GM12875 (cell line): ENCODE results near the gene ZNF570.

Experiments
- H3K4me3 ChIP-seq: one replicate; pipeline ENCODE4 v1.5.1; 2011; ENCODE audit warnings: low read depth, low read length, control low read depth
- CTCF ChIP-seq: IDR thresholded peaks from 2 replicates; pipeline ENCODE4 v1.5.1; 2011; ENCODE audit warnings: low read depth, mild to moderate bottlenecking, control low read depth, inconsistent platforms, low read length, moderate library complexity, borderline replicate concordance; ENCODE audit not compliant: insufficient read depth

Gene ZNF570

GRCh38 chr19:37511186-37511585 lies 42.0 kb downstream of the ZNF570 start:
- no peak overlapping the region for H3K4me3 ChIP-seq
- no peak for TF ChIP-seq CTCF

GRCh38 chr19:37511821-37512220 lies 42.7 kb downstream of the ZNF570 start:
- TF ChIP-seq CTCF: no peak

GRCh38 chr19:37513397-37513796 lies 44.2 kb downstream of the ZNF570 start:
- H3K4me3 ChIP-seq: no peak overlapping the region
- no peak for TF ChIP-seq CTCF

More at GRCh38 chr19:37511821-37512220, 42.7 kb downstream of the ZNF570 start:
- no peak overlapping the region for H3K4me3 ChIP-seq

GRCh38 chr19:37519890-37520289 lies 50.7 kb downstream of the ZNF570 start:
- no peak for TF ChIP-seq CTCF
- H3K4me3 ChIP-seq: no peak overlapping the region

GRCh38 chr19:37537391-37537947 lies 68.3 kb downstream of the ZNF570 start:
- no peak overlapping the region for H3K4me3 ChIP-seq
- TF ChIP-seq CTCF: no peak
